Measurements from ENCODE around the gene RBBP9. TPM values are rescaled to one million over a fixed set of nuclear protein-coding genes. Genes with fewer than 3 reads are reported as not detected.
"Not testable (repeated sequence)": the region's sequence is repeated elsewhere in the genome, so short reads cannot be mapped to it uniquely, and the experiment has no call there.

The RBBP9 gene
- total RNA-seq, 1 experiment from 2014 or later = 3.5 TPM

DNA sequence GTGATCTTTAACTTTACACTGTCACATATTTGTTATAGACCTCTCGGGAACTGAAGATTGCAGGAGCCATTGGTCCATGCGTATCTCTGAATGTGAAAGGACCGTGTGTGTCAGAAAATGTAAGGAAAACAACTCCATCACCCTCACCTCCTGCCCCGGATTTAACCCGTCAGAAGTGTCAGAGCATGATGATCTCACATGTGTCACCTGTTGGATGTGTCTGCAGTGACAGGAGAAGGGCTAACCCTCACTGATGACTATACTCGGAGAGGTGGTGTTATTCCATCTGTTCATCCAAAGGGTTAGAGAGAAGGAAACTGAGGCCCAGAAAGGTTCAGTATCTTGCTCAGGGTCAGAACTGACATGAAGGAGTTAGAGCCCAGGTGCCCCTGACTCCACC lies 35.6 kb upstream of the RBBP9 start:
- intact Hi-C loops (cut with micrococcal nuclease; ENCODE audit: unreplicated experiment) = no loop called here
- TF ChIP-seq, protein P1, sequence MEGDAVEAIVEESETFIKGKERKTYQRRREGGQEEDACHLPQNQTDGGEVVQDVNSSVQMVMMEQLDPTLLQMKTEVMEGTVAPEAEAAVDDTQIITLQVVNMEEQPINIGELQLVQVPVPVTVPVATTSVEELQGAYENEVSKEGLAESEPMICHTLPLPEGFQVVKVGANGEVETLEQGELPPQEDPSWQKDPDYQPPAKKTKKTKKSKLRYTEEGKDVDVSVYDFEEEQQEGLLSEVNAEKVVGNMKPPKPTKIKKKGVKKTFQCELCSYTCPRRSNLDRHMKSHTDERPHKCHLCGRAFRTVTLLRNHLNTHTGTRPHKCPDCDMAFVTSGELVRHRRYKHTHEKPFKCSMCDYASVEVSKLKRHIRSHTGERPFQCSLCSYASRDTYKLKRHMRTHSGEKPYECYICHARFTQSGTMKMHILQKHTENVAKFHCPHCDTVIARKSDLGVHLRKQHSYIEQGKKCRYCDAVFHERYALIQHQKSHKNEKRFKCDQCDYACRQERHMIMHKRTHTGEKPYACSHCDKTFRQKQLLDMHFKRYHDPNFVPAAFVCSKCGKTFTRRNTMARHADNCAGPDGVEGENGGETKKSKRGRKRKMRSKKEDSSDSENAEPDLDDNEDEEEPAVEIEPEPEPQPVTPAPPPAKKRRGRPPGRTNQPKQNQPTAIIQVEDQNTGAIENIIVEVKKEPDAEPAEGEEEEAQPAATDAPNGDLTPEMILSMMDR (IDR thresholded peaks at IDR 0.05; ENCODE audit: unreplicated experiment) = no peak
- Mint-ChIP-seq H3K4me3 (ENCODE audit: low read depth, unreplicated experiment) (no peak overlapping the region), H3K36me3 (ENCODE audit: insufficient read depth, unreplicated experiment) (peaks cover 9% of the 10 kb centered on the region), H3K9me3 (ENCODE audit: low read depth, unreplicated experiment) (no peaks in the 10 kb centered on the region), H3K27ac (ENCODE audit: unreplicated experiment) (no peak overlapping the region), H3K4me1 (ENCODE audit: low read depth, unreplicated experiment) (no peaks in the 10 kb centered on the region), H3K27me3 (ENCODE audit: unreplicated experiment) (no peaks in the 10 kb centered on the region)
- CTCF ChIA-PET = no interaction called here
- BruUV-seq (replicated peaks) = no TSS peak
- no peak for DNase-seq

DNA sequence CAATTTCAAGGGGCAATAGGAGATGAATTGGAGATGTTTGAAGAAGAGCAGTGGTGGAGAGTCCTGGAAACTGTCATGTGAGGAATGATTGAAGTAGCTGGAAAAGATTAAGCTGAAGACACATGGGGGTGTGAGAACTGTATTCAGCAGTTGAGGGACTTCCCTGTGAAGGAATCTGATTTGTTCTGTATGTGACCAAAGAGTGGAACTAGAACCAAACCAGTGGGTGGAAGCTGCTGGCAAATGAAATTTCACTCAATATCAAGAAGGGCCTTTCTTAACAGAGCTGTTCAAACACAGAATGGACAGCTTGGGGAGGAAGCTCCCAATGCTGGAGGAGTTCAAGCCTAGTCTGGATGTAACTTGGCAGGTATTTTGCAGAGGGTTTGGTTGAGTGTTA lies 32.0 kb upstream of the RBBP9 start:
- no peak for DNase-seq
- Mint-ChIP-seq H3K4me1 (ENCODE audit: low read depth, unreplicated experiment) (no peaks in the 10 kb centered on the region), H3K27ac (ENCODE audit: unreplicated experiment) (no peak overlapping the region), H3K36me3 (ENCODE audit: insufficient read depth, unreplicated experiment) (peaks cover 9% of the 10 kb centered on the region), H3K9me3 (ENCODE audit: low read depth, unreplicated experiment) (no peaks in the 10 kb centered on the region), H3K27me3 (ENCODE audit: unreplicated experiment) (no peaks in the 10 kb centered on the region), H3K4me3 (ENCODE audit: low read depth, unreplicated experiment) (no peak overlapping the region)
- BruUV-seq (replicated peaks) = no TSS peak
- intact Hi-C loops (cut with micrococcal nuclease; ENCODE audit: unreplicated experiment) = no loop called here
- TF ChIP-seq, protein P1 (IDR thresholded peaks at IDR 0.05; ENCODE audit: unreplicated experiment) = no peak
- CTCF ChIA-PET = no interaction called here

- CTCF ChIA-PET = no interaction called here
- TF ChIP-seq, protein P1 (IDR thresholded peaks at IDR 0.05; ENCODE audit: unreplicated experiment) = no peak
- no peak for DNase-seq
- H3K4me3 Mint-ChIP-seq (ENCODE audit: low read depth, unreplicated experiment) = no peak overlapping the region
- no peaks in the 10 kb centered on the region for H3K9me3 Mint-ChIP-seq (ENCODE audit: low read depth, unreplicated experiment)
- peaks cover 9% of the 10 kb centered on the region for H3K36me3 Mint-ChIP-seq (ENCODE audit: insufficient read depth, unreplicated experiment)
- H3K27me3 Mint-ChIP-seq (ENCODE audit: unreplicated experiment) = no peaks in the 10 kb centered on the region
- H3K27ac Mint-ChIP-seq (ENCODE audit: unreplicated experiment) = no peak overlapping the region
- intact Hi-C loops (cut with micrococcal nuclease; ENCODE audit: unreplicated experiment) = no loop called here
- BruUV-seq (replicated peaks) = no TSS peak
- H3K4me1 Mint-ChIP-seq (ENCODE audit: low read depth, unreplicated experiment) = no peaks in the 10 kb centered on the region
Measured at GRCh38 chr20:18527836-18528235, 30.8 kb upstream of the RBBP9 start.

DNA sequence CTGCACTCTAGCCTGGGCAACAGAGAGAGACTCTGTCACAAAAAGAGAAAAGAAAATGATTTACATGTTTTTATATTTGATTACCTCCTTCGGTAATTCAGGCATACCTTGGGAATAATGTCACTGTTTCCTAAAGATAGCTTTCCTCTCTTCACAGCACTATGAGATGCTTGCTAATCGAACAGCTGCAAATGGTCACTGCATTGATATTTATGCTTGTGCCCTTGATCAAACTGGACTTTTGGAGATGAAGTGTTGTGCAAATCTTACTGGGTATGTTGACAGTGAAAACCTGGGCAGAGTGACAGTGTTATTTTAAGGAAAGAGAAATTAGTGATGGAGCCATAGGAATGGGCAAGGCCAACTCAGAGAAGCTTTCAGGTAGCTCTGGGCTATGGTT lies 30.3 kb upstream of the RBBP9 start:
- TF ChIP-seq, protein P1 (IDR thresholded peaks at IDR 0.05; ENCODE audit: unreplicated experiment) = no peak
- Mint-ChIP-seq H3K4me3 (ENCODE audit: low read depth, unreplicated experiment) (no peak overlapping the region), H3K4me1 (ENCODE audit: low read depth, unreplicated experiment) (no peaks in the 10 kb centered on the region), H3K9me3 (ENCODE audit: low read depth, unreplicated experiment) (no peaks in the 10 kb centered on the region), H3K27me3 (ENCODE audit: unreplicated experiment) (no peaks in the 10 kb centered on the region), H3K27ac (ENCODE audit: unreplicated experiment) (no peak overlapping the region), H3K36me3 (ENCODE audit: insufficient read depth, unreplicated experiment) (peaks cover 9% of the 10 kb centered on the region)
- no TSS peak for BruUV-seq (replicated peaks)
- no peak for DNase-seq
- CTCF ChIA-PET = no interaction called here
- intact Hi-C loops (cut with micrococcal nuclease; ENCODE audit: unreplicated experiment) = no loop called here

- DNase-seq; H3K27ac Mint-ChIP-seq (ENCODE audit: unreplicated experiment); H3K27me3 Mint-ChIP-seq (ENCODE audit: unreplicated experiment); BruUV-seq (replicated peaks); CTCF ChIA-PET; H3K9me3 Mint-ChIP-seq (ENCODE audit: low read depth, unreplicated experiment); intact Hi-C loops (cut with micrococcal nuclease; ENCODE audit: unreplicated experiment); H3K36me3 Mint-ChIP-seq (ENCODE audit: insufficient read depth, unreplicated experiment); H3K4me3 Mint-ChIP-seq (ENCODE audit: low read depth, unreplicated experiment); H3K4me1 Mint-ChIP-seq (ENCODE audit: low read depth, unreplicated experiment): not testable (repeated sequence)
Measured at GRCh38 chr20:18526761-18527160, 29.7 kb upstream of the RBBP9 start.
